Ovary (tissue), 9 donors: ENCODE results near the gene TATDN2. TPM values are rescaled to one million over a fixed set of nuclear protein-coding genes. Genes with fewer than 3 reads are reported as not detected.

Experiments
- DNase-seq, 5 donors: peaks; one replicate each; pipeline ENCODE4 v3.0.0-alpha.2; 2019 to 2020
- H3K27ac ChIP-seq, 2 donors: fragments of 200-600 bp; one replicate each; pipeline versions ENCODE4 v1.5.1 to v1.8.0; 2019 to 2022
- H3K27me3 ChIP-seq: fragments of 200-600 bp; one replicate; pipeline ENCODE4 v1.8.0; 2022
- H3K36me3 ChIP-seq: fragments of 200-600 bp; sonication (generic); one replicate; pipeline ENCODE4 v1.5.1; 2019
- H3K4me1 ChIP-seq: one replicate; pipeline ENCODE4 v1.8.1; 2013; ENCODE audit warnings: mild to moderate bottlenecking, moderate library complexity; ENCODE audit not compliant: insufficient read depth
- H3K4me3 ChIP-seq: fragments of 200-600 bp; sonication (generic); one replicate; pipeline ENCODE4 v1.5.1; 2017
- H3K9me3 ChIP-seq, 2 donors: fragments of 200-600 bp in 1 of 2; sonication (generic) in 1 of 2; one replicate each; pipeline versions ENCODE4 v1.5.1 to v1.8.1; 2013 to 2019; ENCODE audit warnings: mild to moderate bottlenecking in 1 of 2, moderate library complexity in 1 of 2
- EP300 ChIP-seq: sonication (generic); formaldehyde crosslinking; IDR thresholded peaks from one replicate; pipeline ENCODE4 v1.6.1; 2017; ENCODE audit warnings: antibody characterized with exemption
- POLR2A ChIP-seq: fragments of 450-650 bp; IDR thresholded peaks from one replicate; pipeline ENCODE4 v1.6.1; 2017; ENCODE audit warnings: antibody characterized with exemption, mild to moderate bottlenecking, moderate library complexity
- whole genome bisulfite sequencing, 3 donors: extraction: QIAGEN DNeasy Blood & Tissue Kit in 1 of 3; methylation state at CpG; one replicate each; pipeline versions ENCODE4 v1.1.5 to v1.1.7; 2013 to 2017; 5-methylcytosine and 5-hydroxymethylcytosine counted together
- intact Hi-C, 4 donors: fragments of 100-400 bp; cut with DNase I; formaldehyde crosslinking; loops; one replicate each; pipeline versions ENCODE4 v1.11.0 to v1.15.1; 2022 to 2023
- polyA plus RNA-seq, 2 donors: library from polyadenylated mRNA; stranded (reverse); fragments of 200-250 nt in 1 of 2; fragments of 350-450 nt in 1 of 2; fragmentation: Illumina TruSeq in 1 of 2; extraction: RNeasy Lipid Tissue Mini Kit (QIAGEN cat#74804) in 1 of 2; gene quantifications; one replicate each; pipeline ENCODE4 v1.2.3, GENCODE V29; 2013 to 2014
- total RNA-seq, 7 donors: library from RNA; depleted of rRNA in 2 of 7; stranded (reverse); fragments of >200 nt in 2 of 7; fragmentation: NEBNext Ultra II Directional in 3 of 7; extraction: Animal tissue kit (Norgen Biotek cat#: 25700) in 3 of 7; gene quantifications; one replicate each; pipeline versions ENCODE4 v1.1.0 to v1.2.4, GENCODE V29; 2016 to 2023
- TF ChIP-seq, protein P1 (sequence below), 3 donors: fragments of 450-650 bp in 2 of 3; fragments of 200-600 bp in 1 of 3; IDR thresholded peaks; one replicate each; pipeline versions ENCODE4 v1.5.1 to v1.8.0; 2016 to 2022; ENCODE audit warnings: antibody characterized with exemption in 3 of 3, mild to moderate bottlenecking in 1 of 3
- donor health status: DM: no; HTN: no; CAD: no; lungs with moderate emphysema.
- donor health status: DM: no; HTN: no; CAD: no.
- donor health status: Bipolar disorder and iron deficiency.
- donor health status: DM: yes; HTN: yes; CAD: no.
- donor health status: DM: no; HTN: no; CAD: no.
- donor health status: DM: yes; HTN: yes; CAD: no.

Gene TATDN2
- total and polyA plus RNA-seq, 9 donors = 17.3 to 46.4 (median 38.7) TPM

GRCh38 chr3:10242182-10243065 is 5.8 kb upstream of the TATDN2 start:
- no peak overlapping the region for H3K27ac ChIP-seq
- intact Hi-C loops = no loop called here
- DNase-seq = no peak
- no peaks in the 10 kb centered on the region for H3K27me3 ChIP-seq
- no peak overlapping the region for H3K4me3 ChIP-seq
- WGBS, 3 donors = 64 to 73% (median 70%) methylated on average over 7 of the region's 7 CpGs
- H3K4me1 ChIP-seq = no peaks in the 10 kb centered on the region
- H3K9me3 ChIP-seq = no peaks in the 10 kb centered on the region
- no peaks in the 10 kb centered on the region for H3K36me3 ChIP-seq
- TF ChIP-seq POLR2A (no peak), EP300 (no peak)
- TF ChIP-seq, protein P1, sequence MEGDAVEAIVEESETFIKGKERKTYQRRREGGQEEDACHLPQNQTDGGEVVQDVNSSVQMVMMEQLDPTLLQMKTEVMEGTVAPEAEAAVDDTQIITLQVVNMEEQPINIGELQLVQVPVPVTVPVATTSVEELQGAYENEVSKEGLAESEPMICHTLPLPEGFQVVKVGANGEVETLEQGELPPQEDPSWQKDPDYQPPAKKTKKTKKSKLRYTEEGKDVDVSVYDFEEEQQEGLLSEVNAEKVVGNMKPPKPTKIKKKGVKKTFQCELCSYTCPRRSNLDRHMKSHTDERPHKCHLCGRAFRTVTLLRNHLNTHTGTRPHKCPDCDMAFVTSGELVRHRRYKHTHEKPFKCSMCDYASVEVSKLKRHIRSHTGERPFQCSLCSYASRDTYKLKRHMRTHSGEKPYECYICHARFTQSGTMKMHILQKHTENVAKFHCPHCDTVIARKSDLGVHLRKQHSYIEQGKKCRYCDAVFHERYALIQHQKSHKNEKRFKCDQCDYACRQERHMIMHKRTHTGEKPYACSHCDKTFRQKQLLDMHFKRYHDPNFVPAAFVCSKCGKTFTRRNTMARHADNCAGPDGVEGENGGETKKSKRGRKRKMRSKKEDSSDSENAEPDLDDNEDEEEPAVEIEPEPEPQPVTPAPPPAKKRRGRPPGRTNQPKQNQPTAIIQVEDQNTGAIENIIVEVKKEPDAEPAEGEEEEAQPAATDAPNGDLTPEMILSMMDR (IDR thresholded peaks at IDR 0.05) = no peak

DNA sequence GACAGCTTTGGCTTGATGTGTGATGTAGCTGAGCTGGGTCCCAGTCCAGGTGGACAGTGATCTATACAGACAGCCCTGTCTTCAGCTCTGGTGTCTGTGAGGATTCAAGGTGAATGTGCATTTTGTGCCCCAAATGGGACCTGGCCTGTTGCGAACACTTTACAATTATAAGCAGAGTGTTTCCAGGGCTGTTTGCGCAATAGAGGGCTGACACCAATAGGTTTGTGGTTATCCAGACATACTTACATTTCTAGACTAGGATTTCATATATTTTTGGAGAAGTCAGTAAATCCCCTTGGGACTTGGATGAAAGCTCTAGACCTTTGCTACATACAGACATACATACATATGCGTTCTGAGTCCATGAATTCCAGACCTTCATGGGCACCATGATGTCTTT is 4.2 kb upstream of the TATDN2 start:
- H3K4me1 ChIP-seq = peaks cover 3% of the 10 kb centered on the region
- no peak for DNase-seq
- intact Hi-C loops = no loop called here
- no peaks in the 10 kb centered on the region for H3K9me3 ChIP-seq
- no peak overlapping the region for H3K27ac ChIP-seq
- no peaks in the 10 kb centered on the region for H3K27me3 ChIP-seq
- no peak overlapping the region for H3K4me3 ChIP-seq
- no peaks in the 10 kb centered on the region for H3K36me3 ChIP-seq
- 66 to 85% (median 82%) methylated on average over 3 of the region's 3 CpGs for whole genome bisulfite sequencing, 3 donors
- TF ChIP-seq EP300 (no peak), POLR2A (no peak)
- TF ChIP-seq, protein P1 (IDR thresholded peaks at IDR 0.05) = no peak

GRCh38 chr3:10245081-10245712 is 3.1 kb upstream of the TATDN2 start:
- intact Hi-C loops = no loop called here
- Histone ChIP-seq H3K27ac (no peak overlapping the region), H3K36me3 (no peaks in the 10 kb centered on the region), H3K9me3 (no peaks in the 10 kb centered on the region), H3K27me3 (no peaks in the 10 kb centered on the region), H3K4me3 (no peak overlapping the region), H3K4me1 (peaks cover 9% of the 10 kb centered on the region)
- WGBS, 3 donors = 91 to 95% (median 93%) methylated on average over 6 of the region's 6 CpGs
- no peak for DNase-seq
- TF ChIP-seq POLR2A (no peak), EP300 (no peak)
- TF ChIP-seq, protein P1 (IDR thresholded peaks at IDR 0.05) = no peak

- intact Hi-C loops = no loop called here
- H3K4me1 ChIP-seq = peaks cover 9% of the 10 kb centered on the region
- peak overlapping the region; percentile 75 for H3K4me3 ChIP-seq
- peak in 4 of 5 donors; percentile 27 to 44 (median 36) for DNase-seq
- TF ChIP-seq, protein P1 (IDR thresholded peaks at IDR 0.05) = no peak
- H3K36me3 ChIP-seq = no peaks in the 10 kb centered on the region
- H3K27me3 ChIP-seq = no peaks in the 10 kb centered on the region
- WGBS, 3 donors = 2 to 6% (median 2%) methylated on average over 14 of the region's 14 CpGs
- H3K27ac ChIP-seq = peak overlapping the region in 1 of 2 donors; percentile 91
- no peaks in the 10 kb centered on the region for H3K9me3 ChIP-seq
These were observed 528 bp upstream of the TATDN2 start for GRCh38 chr3:10247679-10248183.
